SU-DHL-6 (cell line): ENCODE measurements around the gene ZNF628.

Experiments used
- H2AFZ ChIP-seq: fragments of 200-600 bp; sonication (generic); 2 replicates; pipeline ENCODE4 v1.6.1; 2014; ENCODE audit warnings: low read depth, mild to moderate bottlenecking, moderate library complexity, mixed read lengths, antibody characterized with exemption, low read length; ENCODE audit not compliant: severe bottlenecking
- H3F3A ChIP-seq: fragments of 200-600 bp; shearing (Covaris generic); 2 replicates; pipeline ENCODE4 v1.6.0; 2016; ENCODE audit warnings: antibody characterized with exemption, mild to moderate bottlenecking; ENCODE audit not compliant: insufficient read depth
- H3K27ac ChIP-seq: fragments of 200-600 bp; sonication (generic); 2 replicates; pipeline ENCODE4 v1.5.1; 2016; ENCODE audit warnings: low read depth, mild to moderate bottlenecking, low read length, moderate library complexity, mixed read lengths
- H3K27me3 ChIP-seq: fragments of 200-600 bp; sonication (generic), shearing (Covaris generic); 2 replicates; pipeline ENCODE4 v1.6.0; 2014; ENCODE audit warnings: mild to moderate bottlenecking, low read length
- H3K36me3 ChIP-seq: fragments of 200-600 bp; sonication (generic); 2 replicates; pipeline ENCODE4 v1.6.1; 2014; ENCODE audit warnings: mild to moderate bottlenecking, low read length, mixed read lengths
- H3K4me2 ChIP-seq: fragments of 300-600, 200-600 bp; shearing (Covaris generic), sonication (generic); 2 replicates; pipeline ENCODE4 v1.6.0; 2014; ENCODE audit warnings: low read length, low read depth, mild to moderate bottlenecking; ENCODE audit not compliant: poor library complexity, severe bottlenecking
- H3K4me3 ChIP-seq: fragments of 200-600 bp; sonication (generic); 2 replicates; pipeline ENCODE4 v1.5.1; 2014; ENCODE audit warnings: antibody characterized with exemption, low read length, mild to moderate bottlenecking, mixed read lengths; ENCODE audit not compliant: insufficient read depth, poor library complexity, severe bottlenecking
- H3K79me2 ChIP-seq: fragments of 200-600 bp; sonication (generic); 2 replicates; pipeline ENCODE4 v1.6.1; 2014; ENCODE audit warnings: mild to moderate bottlenecking, low read length, moderate library complexity; ENCODE audit not compliant: insufficient read depth
- H3K9ac ChIP-seq: fragments of 200-600 bp; sonication (generic); 2 replicates; pipeline ENCODE4 v1.7.0; 2014; ENCODE audit warnings: mild to moderate bottlenecking, low read length
- H3K9me2 ChIP-seq: fragments of 200-600 bp; sonication (generic); replicated peaks from 2 replicates; pipeline ENCODE4 v1.6.1; 2014; ENCODE audit warnings: low read length; ENCODE audit not compliant: insufficient read depth
- H3K9me3 ChIP-seq: fragments of 200-600 bp; sonication (generic); 2 replicates; pipeline ENCODE4 v1.6.1; 2014; ENCODE audit warnings: low read length, mixed read lengths; ENCODE audit not compliant: insufficient read depth
- H4K20me1 ChIP-seq: fragments of 200-600 bp; sonication (generic); 2 replicates; pipeline ENCODE4 v1.6.1; 2014; ENCODE audit warnings: low read depth, mild to moderate bottlenecking, antibody characterized with exemption, low read length, moderate library complexity, mixed read lengths
- EZH2phosphoT487 ChIP-seq: fragments of 200-600 bp; sonication (generic), shearing (Covaris generic); conservative IDR thresholded peaks from 2 replicates; pipeline ENCODE4 v1.6.1; 2018; ENCODE audit warnings: mild to moderate bottlenecking, antibody characterized with exemption, low read length, moderate library complexity, mixed read lengths
- TF ChIP-seq, protein P1 (sequence below): fragments of 200-600 bp; sonication (generic); IDR thresholded peaks from one replicate; pipeline ENCODE4 v1.5.1; 2017; ENCODE audit warnings: antibody characterized with exemption, mild to moderate bottlenecking, low read length, moderate library complexity; ENCODE audit not compliant: insufficient read depth, poor library complexity, severe bottlenecking

The ZNF628 gene

DNA sequence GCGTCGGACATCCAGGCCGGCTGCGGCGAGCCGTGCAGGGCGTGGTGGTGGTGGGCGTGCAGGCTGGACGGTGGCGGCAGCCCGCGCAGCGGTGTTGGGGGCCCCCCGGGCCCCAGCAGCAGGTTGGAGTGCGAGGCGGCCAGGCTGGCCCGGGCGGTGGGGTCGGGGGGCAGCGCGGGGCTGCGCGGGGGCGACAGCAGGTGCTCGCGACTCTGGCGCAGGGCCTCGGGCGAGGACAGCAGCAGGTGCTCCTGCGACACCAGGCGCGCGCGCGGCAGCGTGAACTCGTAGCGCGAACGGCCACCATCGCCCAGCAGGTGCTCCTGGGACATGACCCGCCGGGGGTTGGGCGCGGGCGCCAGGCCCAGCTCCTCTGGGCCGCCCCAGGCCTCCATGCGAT, 43.1 kb upstream of the ZNF628 start:
- TF ChIP-seq, protein P1, sequence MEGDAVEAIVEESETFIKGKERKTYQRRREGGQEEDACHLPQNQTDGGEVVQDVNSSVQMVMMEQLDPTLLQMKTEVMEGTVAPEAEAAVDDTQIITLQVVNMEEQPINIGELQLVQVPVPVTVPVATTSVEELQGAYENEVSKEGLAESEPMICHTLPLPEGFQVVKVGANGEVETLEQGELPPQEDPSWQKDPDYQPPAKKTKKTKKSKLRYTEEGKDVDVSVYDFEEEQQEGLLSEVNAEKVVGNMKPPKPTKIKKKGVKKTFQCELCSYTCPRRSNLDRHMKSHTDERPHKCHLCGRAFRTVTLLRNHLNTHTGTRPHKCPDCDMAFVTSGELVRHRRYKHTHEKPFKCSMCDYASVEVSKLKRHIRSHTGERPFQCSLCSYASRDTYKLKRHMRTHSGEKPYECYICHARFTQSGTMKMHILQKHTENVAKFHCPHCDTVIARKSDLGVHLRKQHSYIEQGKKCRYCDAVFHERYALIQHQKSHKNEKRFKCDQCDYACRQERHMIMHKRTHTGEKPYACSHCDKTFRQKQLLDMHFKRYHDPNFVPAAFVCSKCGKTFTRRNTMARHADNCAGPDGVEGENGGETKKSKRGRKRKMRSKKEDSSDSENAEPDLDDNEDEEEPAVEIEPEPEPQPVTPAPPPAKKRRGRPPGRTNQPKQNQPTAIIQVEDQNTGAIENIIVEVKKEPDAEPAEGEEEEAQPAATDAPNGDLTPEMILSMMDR = no peak
- no peak for TF ChIP-seq EZH2phosphoT487
- no peak overlapping the region for H3K4me3 ChIP-seq
- H4K20me1 ChIP-seq = no peaks in the 10 kb centered on the region
- no peaks in the 10 kb centered on the region for H3K27me3 ChIP-seq
- H3K9me3 ChIP-seq = no peaks in the 10 kb centered on the region
- H3K27ac ChIP-seq = no peak overlapping the region
- H3K9me2 ChIP-seq = no peaks in the 10 kb centered on the region
- H3K9ac ChIP-seq = no peak overlapping the region
- no peak overlapping the region for H2AFZ ChIP-seq
- no peaks in the 10 kb centered on the region for H3K36me3 ChIP-seq
- H3F3A ChIP-seq = no peaks in the 10 kb centered on the region
- H3K79me2 ChIP-seq = no peaks in the 10 kb centered on the region
- no peak overlapping the region for H3K4me2 ChIP-seq

DNA sequence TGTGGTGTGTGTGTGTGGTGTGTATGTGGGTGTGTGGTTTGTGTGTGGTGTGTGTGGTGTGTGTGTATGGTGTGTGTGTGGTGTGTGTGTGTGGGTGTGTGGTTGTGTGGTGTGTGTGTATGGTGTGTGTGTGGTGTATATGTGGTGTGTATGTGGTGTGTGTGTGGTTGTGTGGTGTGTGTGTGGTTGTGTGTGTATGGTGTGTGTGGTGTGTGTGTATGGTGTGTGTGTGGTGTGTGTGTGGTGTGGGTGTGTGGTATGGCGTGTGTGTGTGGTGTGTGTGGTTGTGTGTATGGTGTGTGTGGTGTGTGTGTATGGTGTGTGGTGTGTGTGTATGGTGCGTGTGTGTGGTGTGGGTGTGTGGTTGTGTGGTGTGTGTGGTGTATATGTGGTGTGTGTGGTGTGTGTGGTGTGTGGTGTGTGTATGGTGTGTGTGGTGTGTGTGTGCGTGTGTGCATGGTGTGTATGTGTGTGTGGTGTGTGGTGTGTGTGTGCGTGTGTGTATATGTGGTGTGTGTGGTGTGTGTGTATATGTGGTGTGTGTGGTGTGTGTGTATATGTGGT, 42.0 kb upstream of the ZNF628 start:
- Histone ChIP-seq H3K9me2 (no peaks in the 10 kb centered on the region), H3K36me3 (no peaks in the 10 kb centered on the region), H3K27ac (no peak overlapping the region), H3F3A (no peaks in the 10 kb centered on the region), H3K27me3 (no peaks in the 10 kb centered on the region), H3K79me2 (no peaks in the 10 kb centered on the region), H3K9me3 (no peaks in the 10 kb centered on the region), H3K4me2 (no peak overlapping the region), H3K4me3 (no peak overlapping the region), H2AFZ (no peak overlapping the region), H3K9ac (no peak overlapping the region), H4K20me1 (no peaks in the 10 kb centered on the region)
- no peak for TF ChIP-seq EZH2phosphoT487
- TF ChIP-seq, protein P1 = no peak

DNA sequence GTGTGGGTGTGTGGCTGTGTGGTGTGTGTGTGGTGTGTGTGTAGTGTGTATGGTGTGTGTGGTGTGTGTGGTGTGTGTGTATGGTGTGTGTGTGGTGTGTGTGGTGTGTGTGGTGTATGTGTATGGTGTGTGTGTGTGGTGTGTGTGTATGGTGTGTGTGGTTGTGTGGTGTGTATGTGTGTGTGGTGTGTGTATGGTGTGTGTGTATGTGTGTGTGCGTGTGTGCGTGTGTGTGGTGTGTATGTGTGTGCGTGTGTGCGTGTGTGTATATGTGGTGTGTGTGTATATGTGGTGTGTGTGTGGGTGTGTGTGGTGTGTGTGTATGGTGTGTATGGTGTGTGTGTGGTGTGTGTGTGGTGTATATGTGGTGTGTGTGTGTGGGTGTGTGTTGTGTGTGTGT, 41.4 kb upstream of the ZNF628 start:
- Histone ChIP-seq H3K27ac (no peak overlapping the region), H3F3A (no peaks in the 10 kb centered on the region), H3K9me3 (no peaks in the 10 kb centered on the region), H3K79me2 (no peaks in the 10 kb centered on the region), H3K36me3 (no peaks in the 10 kb centered on the region), H3K27me3 (no peaks in the 10 kb centered on the region), H2AFZ (no peak overlapping the region), H3K9me2 (no peaks in the 10 kb centered on the region), H3K9ac (no peak overlapping the region), H3K4me2 (no peak overlapping the region), H3K4me3 (no peak overlapping the region), H4K20me1 (no peaks in the 10 kb centered on the region)
- TF ChIP-seq, protein P1 = no peak
- TF ChIP-seq EZH2phosphoT487 = no peak

DNA sequence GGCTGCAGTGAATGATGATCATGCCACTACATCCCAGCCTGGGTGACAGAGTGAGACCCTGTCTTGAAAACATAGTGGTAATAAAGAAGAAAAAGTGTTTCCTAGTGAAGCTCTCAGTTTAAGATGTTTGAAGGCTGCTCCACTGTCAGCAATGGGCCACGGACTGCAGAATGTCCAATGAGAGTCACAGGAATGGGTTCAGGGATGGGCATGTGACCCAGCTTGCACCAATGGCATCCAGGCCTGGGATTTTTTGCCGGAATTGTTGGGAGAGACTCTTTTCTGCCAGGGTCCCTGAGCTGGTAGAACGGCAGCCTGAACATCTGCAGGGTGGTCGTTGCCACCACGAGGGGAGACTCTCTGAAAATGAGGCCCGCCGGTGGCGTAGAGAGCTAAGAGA, 39.6 kb upstream of the ZNF628 start:
- no peak overlapping the region for H3K27ac ChIP-seq
- no peaks in the 10 kb centered on the region for H3K27me3 ChIP-seq
- no peaks in the 10 kb centered on the region for H3K9me2 ChIP-seq
- H3K9me3 ChIP-seq = no peaks in the 10 kb centered on the region
- H3K9ac ChIP-seq = no peak overlapping the region
- H3K4me2 ChIP-seq = no peak overlapping the region
- H3K79me2 ChIP-seq = no peaks in the 10 kb centered on the region
- no peaks in the 10 kb centered on the region for H3K36me3 ChIP-seq
- no peaks in the 10 kb centered on the region for H3F3A ChIP-seq
- H4K20me1 ChIP-seq = no peaks in the 10 kb centered on the region
- no peak overlapping the region for H2AFZ ChIP-seq
- TF ChIP-seq, protein P1 = no peak
- TF ChIP-seq EZH2phosphoT487 = no peak
- H3K4me3 ChIP-seq = no peak overlapping the region
